Adrenal gland (tissue), 12 donors: ENCODE results near the gene CCL3. TPM values are rescaled to one million over a fixed set of nuclear protein-coding genes. Genes with fewer than 3 reads are reported as not detected.
"Not testable (repeated sequence)": the region's sequence is repeated elsewhere in the genome, so short reads cannot be mapped to it uniquely, and the experiment has no call there.

Source experiments
- DNase-seq, 7 donors: peaks; one replicate each; pipeline ENCODE4 v3.0.0-alpha.2; 2019 to 2020
- H3K27ac ChIP-seq, 5 donors: fragments of 200-600 bp; sonication (generic) in 4 of 5; 1 replicate in 3 of 5; 2 replicates in 2 of 5; pipeline versions ENCODE4 v1.5.1 to v1.8.0; 2016 to 2020; ENCODE audit warnings: mild to moderate bottlenecking in 1 of 5
- H3K27me3 ChIP-seq: fragments of 200-600 bp; 2 replicates; pipeline ENCODE4 v1.8.0; 2021
- H3K36me3 ChIP-seq, 2 donors: fragments of 200-600 bp; replicated peaks in 1 of 2; 1 replicate in 1 of 2; 2 replicates in 1 of 2; pipeline versions ENCODE4 v1.5.1 to v1.8.0; 2018 to 2022
- H3K4me1 ChIP-seq, 2 donors: fragments of 200-600 bp; replicated peaks in 1 of 2; 1 replicate in 1 of 2; 2 replicates in 1 of 2; pipeline versions ENCODE4 v1.5.1 to v1.8.0; 2018 to 2021
- H3K4me3 ChIP-seq, 4 donors: fragments of 200-600 bp; sonication (generic) in 3 of 4; one replicate each; pipeline ENCODE4 v1.5.1; 2016 to 2018
- H3K9me3 ChIP-seq, 3 donors: fragments of 200-600 bp; sonication (generic) in 1 of 3; replicated peaks in 1 of 3; 1 replicate in 2 of 3; 2 replicates in 1 of 3; pipeline versions ENCODE4 v1.5.1 to v1.8.0; 2016 to 2021
- CTCF ChIP-seq, 6 experiments: fragments of 450-650 bp in 4 of 6; fragments of 200-600 bp in 2 of 6; sonication (generic) in 1 of 6; IDR thresholded peaks; 1 replicate in 5 of 6; 2 replicates in 1 of 6; pipeline versions ENCODE4 v1.5.1 to v1.8.0; 2016 to 2021; ENCODE audit warnings: antibody characterized with exemption in 6 of 6, mild to moderate bottlenecking in 2 of 6, moderate library complexity in 1 of 6
- POLR2A ChIP-seq, 2 donors: fragments of 450-650 bp; IDR thresholded peaks; one replicate each; pipeline ENCODE4 v1.6.1; 2017; ENCODE audit warnings: antibody characterized with exemption in 2 of 2, mild to moderate bottlenecking in 2 of 2, moderate library complexity in 1 of 2
- WGBS, 4 donors: extraction: QIAGEN DNeasy Blood & Tissue Kit in 2 of 4; methylation state at CpG; one replicate each; pipeline versions ENCODE4 v1.1.5 to v1.1.7; 2013 to 2017; 5-methylcytosine and 5-hydroxymethylcytosine counted together
- intact Hi-C, 2 donors: fragments of 100-400 bp; cut with DNase I; formaldehyde crosslinking; loops; one replicate each; pipeline versions ENCODE4 v1.14.1 to v1.15.0; 2022 to 2023
- polyA plus RNA-seq, 3 donors: library from polyadenylated mRNA; stranded (reverse); fragments of 200-250 nt in 2 of 3; fragments of 350-450 nt in 1 of 3; fragmentation: Illumina TruSeq in 1 of 3; extraction: RNeasy Lipid Tissue Mini Kit (QIAGEN cat#74804) in 1 of 3; gene quantifications; one replicate each; pipeline ENCODE4 v1.2.3, GENCODE V29; 2013 to 2014
- total RNA-seq, 9 donors: library from RNA; depleted of rRNA in 4 of 9; stranded (reverse); fragments of >200 nt in 4 of 9; fragments of 120-200 nt in 1 of 9; fragmentation: NEBNext Ultra II Directional in 1 of 9; extraction: Animal tissue kit (Norgen Biotek cat#: 25700) in 1 of 9; gene quantifications; one replicate each; pipeline versions ENCODE4 v1.1.0 to v1.2.4, GENCODE V29; 2013 to 2023
- donor health status: healthy with polysubstance abuse.
- donor health status: Bipolar disorder and iron deficiency.
- donor health status: DM: yes; HTN: yes; CAD: no.
- donor health status: DM: no; HTN: no; CAD: no.
- donor health status: DM: no; HTN: no; CAD: no.
- donor health status: DM: yes; HTN: yes; CAD: no.

The CCL3 gene
- total and polyA plus RNA-seq, 12 donors, result 0.54 to 15.3 (median 5.0) TPM

DNA sequence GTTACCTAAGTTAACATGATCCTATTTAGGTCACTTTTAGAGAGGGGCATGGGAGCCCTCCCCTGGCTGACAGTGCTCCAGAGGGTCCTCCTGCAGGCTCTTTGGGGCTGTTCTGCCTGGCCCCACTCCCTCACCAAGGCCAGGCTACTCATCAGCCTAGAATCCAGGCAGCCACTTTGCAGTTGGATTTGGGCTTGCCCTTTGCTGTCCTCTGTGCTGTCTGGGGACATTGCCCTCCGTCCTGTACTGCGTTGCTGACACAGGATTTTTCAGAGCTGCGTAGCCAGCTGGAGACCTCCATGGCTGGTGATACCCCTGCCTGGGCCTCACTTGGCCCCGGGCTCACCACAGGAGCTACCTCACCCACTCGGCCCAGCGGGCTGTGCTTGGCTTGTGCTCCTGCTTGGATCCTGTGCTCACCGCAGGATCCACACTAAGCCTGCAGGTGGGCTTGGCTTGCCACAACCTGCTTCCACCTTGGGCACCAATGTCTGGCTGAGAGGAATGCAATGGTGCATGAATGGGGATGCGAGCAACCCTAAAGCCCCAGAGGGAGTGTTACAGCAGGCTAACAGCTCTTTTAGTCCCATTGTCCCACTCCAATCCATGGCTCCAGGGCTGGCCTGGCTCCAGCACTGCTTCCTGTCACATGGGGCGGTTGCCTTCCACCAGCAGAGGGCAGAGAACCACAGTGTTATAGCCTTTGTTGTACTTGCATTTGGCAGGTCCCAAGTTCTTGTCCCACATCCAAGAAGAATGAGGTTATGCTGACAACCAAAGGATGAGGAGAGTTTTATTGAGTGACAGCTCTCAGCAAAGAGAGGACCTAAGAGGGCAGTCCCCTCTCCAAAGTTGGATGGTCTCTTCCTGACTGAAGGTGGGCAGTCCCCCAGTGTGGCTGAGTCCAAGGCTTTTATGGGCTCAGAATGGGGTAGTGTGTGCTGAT is 35.2 kb upstream of the CCL3 start:
- TF ChIP-seq POLR2A (IDR thresholded peaks at IDR 0.05) (no peak), CTCF (IDR thresholded peaks at IDR 0.05) (no peak)
- no peak for DNase-seq
- 62 to 83% (median 75%) methylated on average over 5 to 9 of the region's 9 CpGs for WGBS, 4 donors
- Histone ChIP-seq H3K9me3 (peaks cover 0 to 11% (median 0%) of the 10 kb centered on the region in 3 donors), H3K27me3 (no peaks in the 10 kb centered on the region), H3K4me1 (no peaks in the 10 kb centered on the region), H3K4me3 (no peak overlapping the region), H3K27ac (no peak overlapping the region), H3K36me3 (no peaks in the 10 kb centered on the region)
- intact Hi-C loops, result loop anchor here in 1 of 2 donors (10.0 kb wide), 1 partner anchor 50 kb away; no protein-coding TSS in a partner anchor

- no peak for DNase-seq
- H3K27me3 ChIP-seq, result no peaks in the 10 kb centered on the region
- no peak overlapping the region for H3K27ac ChIP-seq
- no peaks in the 10 kb centered on the region for H3K36me3 ChIP-seq
- 59 to 73% (median 67%) methylated on average over 2 of the region's 2 CpGs for WGBS, 4 donors
- intact Hi-C loops, result loop anchor here in 1 of 2 donors (10.0 kb wide), 1 partner anchor 49 kb away; no protein-coding TSS in a partner anchor
- TF ChIP-seq CTCF (IDR thresholded peaks at IDR 0.05), result no peak
- no peaks in the 10 kb centered on the region for H3K4me1 ChIP-seq
- peaks cover 0 to 11% (median 0%) of the 10 kb centered on the region in 3 donors for H3K9me3 ChIP-seq
- H3K4me3 ChIP-seq, result no peak overlapping the region
Observed at GRCh38 chr17:36123431-36123830, 33.5 kb upstream of the CCL3 start.

DNA sequence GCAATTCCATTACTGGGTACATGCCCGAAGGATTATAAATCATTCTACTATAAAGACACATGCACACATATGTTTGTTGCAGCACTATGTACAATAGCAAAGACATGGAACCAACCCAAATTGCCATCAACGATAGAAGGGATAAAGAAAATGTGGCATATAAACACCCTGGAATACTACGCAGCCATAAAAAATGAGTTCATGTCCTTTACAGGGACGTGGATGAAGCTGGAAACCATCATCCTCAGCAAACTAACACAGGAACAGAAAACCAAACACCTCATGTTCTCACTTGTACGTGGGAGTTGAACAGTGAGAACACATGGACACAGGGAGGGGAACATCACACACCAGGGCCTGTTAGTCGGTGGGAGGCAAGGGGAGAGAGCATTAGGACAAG is 31.2 kb upstream of the CCL3 start:
- not testable (repeated sequence) for H3K27me3 ChIP-seq, H3K4me1 ChIP-seq, DNase-seq, H3K27ac ChIP-seq, H3K36me3 ChIP-seq, H3K4me3 ChIP-seq
- H3K9me3 ChIP-seq, result peaks cover 0 to 11% (median 0%) of the 10 kb centered on the region in 3 donors
- 47 to 64% (median 57%) methylated on average over 6 of the region's 6 CpGs for WGBS, 4 donors
- intact Hi-C loops, result loop anchor here in 1 of 2 donors (10.0 kb wide), 1 partner anchor 46 kb away; no protein-coding TSS in a partner anchor

DNA sequence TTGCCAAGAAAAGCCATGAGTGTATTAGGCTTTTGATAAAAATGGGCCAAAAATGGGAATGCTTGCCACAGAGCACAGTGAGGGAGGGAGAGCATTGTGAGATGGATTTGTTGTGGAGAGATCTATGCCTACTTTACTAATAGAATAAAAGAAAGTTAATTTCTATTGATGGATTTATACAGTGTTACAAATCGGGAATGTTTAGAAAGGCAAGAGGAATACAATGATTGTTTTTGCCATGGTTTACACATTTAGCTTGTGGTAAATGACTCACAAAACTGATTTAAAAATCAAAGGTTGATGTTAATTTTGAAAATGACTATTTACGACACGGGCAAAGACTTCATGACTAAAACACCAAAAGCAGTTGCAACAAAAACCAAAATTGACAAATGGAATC is 30.3 kb upstream of the CCL3 start:
- Histone ChIP-seq H3K27me3 (no peaks in the 10 kb centered on the region), H3K4me3 (no peak overlapping the region), H3K36me3 (no peaks in the 10 kb centered on the region), H3K9me3 (peaks cover 0 to 4% (median 0%) of the 10 kb centered on the region in 3 donors), H3K4me1 (no peaks in the 10 kb centered on the region), H3K27ac (no peak overlapping the region)
- DNase-seq, result no peak
- intact Hi-C loops, result loop anchor here in 1 of 2 donors (10.0 kb wide), 1 partner anchor 45 kb away; no protein-coding TSS in a partner anchor
- no peak for TF ChIP-seq CTCF (IDR thresholded peaks at IDR 0.05)
- no peak for TF ChIP-seq POLR2A (IDR thresholded peaks at IDR 0.05)
- WGBS, 4 donors, result 55 to 73% (median 68%) methylated on average over 3 of the region's 3 CpGs
